DOHH2 (cell line): ENCODE data around the gene PPP1R3E.

ENCODE experiments used
- CTCF ChIP-seq: fragments of 200-600 bp; sonication (generic); IDR thresholded peaks from one replicate; pipeline ENCODE4 v1.5.1; 2014; ENCODE audit warnings: antibody characterized with exemption, mild to moderate bottlenecking, low read depth, low read length; ENCODE audit not compliant: poor library complexity, severe bottlenecking
- EZH2phosphoT487 ChIP-seq: fragments of 200-600 bp; sonication (generic); IDR thresholded peaks from 2 replicates; pipeline ENCODE4 v1.6.1; 2017; ENCODE audit warnings: borderline replicate concordance, mild to moderate bottlenecking, antibody characterized with exemption, low read length, moderate library complexity, mixed read lengths

GRCh38 chr14:23301969-23302289 is 730 bp downstream of the PPP1R3E start:
- TF ChIP-seq CTCF (no peak), EZH2phosphoT487 (no peak)
